Keratinocyte (primary cell): Measurements from ENCODE around the gene CDKAL1.

Experiments
- CTCF ChIP-seq, 3 experiments: IDR thresholded peaks in 1 of 3; conservative IDR thresholded peaks in 1 of 3; optimal IDR thresholded peaks in 1 of 3; 2 replicates in 2 of 3; 3 replicates in 1 of 3; pipeline versions ENCODE3 to v1.5.1; 2011; ENCODE audit warnings: low read length in 3 of 3, mild to moderate bottlenecking in 3 of 3, moderate library complexity in 2 of 3, control low read depth in 1 of 3, inconsistent platforms in 1 of 3; ENCODE audit not compliant: insufficient read depth in 2 of 3; ENCODE audit errors: extremely low read depth in 1 of 3
- EZH2 ChIP-seq: IDR thresholded peaks from one replicate; pipeline ENCODE4 v1.6.1; 2012; ENCODE audit warnings: inconsistent platforms, mild to moderate bottlenecking, low read length, moderate library complexity

- TF ChIP-seq CTCF (optimal IDR thresholded peaks at IDR 0.05 in 1 of 3, IDR thresholded peaks at IDR 0.05 in 1 of 3, conservative IDR thresholded peaks at IDR 0.05 in 1 of 3; ENCODE audit: extremely low read depth in 1 of 3, insufficient read depth in 2 of 3, low read length in 3 of 3) (no peak), EZH2 (no peak)
Observed at GRCh38 chr6:21246075-21246474, 711.8 kb downstream of the CDKAL1 start.
